Fibroblast of upper back skin (primary cell): ENCODE results near the gene SPTBN4.
"Not testable (repeated sequence)": the region's sequence is repeated elsewhere in the genome, so short reads cannot be mapped to it uniquely, and the experiment has no call there.

ENCODE experiments used
- DNase-seq: peaks from one replicate; pipeline ENCODE4 v3.0.0-alpha.2; 2013

SPTBN4 gene

DNA sequence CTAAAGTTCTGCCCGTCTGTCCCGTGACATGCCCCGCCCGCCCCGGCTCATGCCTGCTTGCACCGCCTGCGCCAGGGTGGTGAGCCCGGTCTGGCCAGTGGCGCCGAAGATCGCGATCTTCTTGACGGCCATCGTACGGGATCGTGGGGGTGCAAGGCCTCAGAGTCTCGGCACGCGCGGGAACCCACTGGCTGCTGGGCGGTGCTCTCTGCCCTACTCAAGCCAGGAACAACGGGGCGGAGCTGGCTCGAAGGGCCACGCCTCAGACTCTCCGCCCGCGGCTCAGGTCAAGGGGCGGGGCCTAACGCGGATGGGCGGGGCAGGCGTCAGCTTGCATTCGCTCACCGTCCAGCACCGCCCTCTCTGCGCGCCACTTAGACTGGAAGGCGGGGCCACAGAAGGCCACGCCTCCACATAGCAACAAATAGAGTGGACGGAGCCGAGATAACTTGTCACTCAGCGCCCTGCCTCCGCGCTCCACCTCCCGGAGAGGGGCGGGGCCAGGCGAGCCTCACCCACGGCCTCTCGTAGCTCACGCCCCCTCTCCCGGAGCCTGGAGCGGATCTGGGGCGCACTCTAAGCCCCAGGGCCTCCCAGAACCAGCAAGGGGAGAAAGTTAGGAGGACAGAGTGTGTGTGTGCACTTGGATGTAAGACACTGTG lies 1.1 kb upstream of the SPTBN4 start, which contains the start of gene BLVRB:
Gene BLVRB, minus strand, starts transcription at position 189 of the 662 bp plus-strand sequence. Its CDS starts 57 bp downstream, at position 132.
- DNase-seq = peak; percentile 99

- no peak for DNase-seq
Measured at GRCh38 chr19:40466219-40466984, 399 bp upstream of the SPTBN4 start.

GRCh38 chr19:40469011-40469410 lies 2.2 kb downstream of the SPTBN4 start:
- no peak for DNase-seq

DNA sequence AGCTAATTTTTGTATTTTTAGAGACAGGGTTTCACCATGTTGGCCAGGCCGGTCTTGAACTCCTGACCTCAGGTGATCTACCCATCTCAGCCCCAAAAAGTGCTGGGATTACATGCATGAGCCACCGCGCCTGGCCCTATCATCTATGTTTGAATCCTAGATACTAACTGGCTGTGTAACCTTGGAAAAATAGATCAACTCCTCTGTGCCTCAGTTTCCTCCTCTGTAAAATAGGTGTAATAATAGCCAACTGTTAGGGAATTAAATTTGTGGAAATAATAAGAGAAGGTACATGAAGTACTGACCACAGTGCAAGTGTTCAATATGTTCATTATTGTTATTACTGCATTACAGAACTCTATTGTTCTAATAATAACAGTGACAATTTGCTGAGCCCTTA lies 4.3 kb downstream of the SPTBN4 start:
- no peak for DNase-seq

GRCh38 chr19:40472516-40472915 lies 5.7 kb downstream of the SPTBN4 start:
- no peak for DNase-seq

DNA sequence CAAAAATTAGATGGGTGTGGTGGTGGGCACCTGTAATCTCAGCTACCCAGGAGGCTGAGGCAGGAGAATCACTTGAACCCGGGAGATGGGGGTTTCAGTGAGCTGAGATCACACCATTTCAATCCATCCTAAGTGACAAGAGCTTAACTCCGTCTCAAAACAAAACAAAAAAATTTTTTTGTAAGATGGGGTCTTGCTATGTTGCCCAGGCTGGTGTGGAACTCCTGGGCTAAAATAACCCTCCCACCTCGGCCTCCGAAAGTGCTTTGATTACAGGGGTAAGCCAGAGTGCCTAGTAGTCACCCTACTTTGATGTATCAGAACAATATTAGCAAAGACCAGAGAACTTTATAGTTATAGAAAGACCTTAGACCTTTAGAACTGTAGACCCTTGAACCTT lies 7.9 kb downstream of the SPTBN4 start:
- no peak for DNase-seq

GRCh38 chr19:40475878-40476644 lies 9.3 kb downstream of the SPTBN4 start:
- not testable (repeated sequence) for DNase-seq

- DNase-seq = no peak
Measured at GRCh38 chr19:40486017-40486416, 19.2 kb downstream of the SPTBN4 start.

DNA sequence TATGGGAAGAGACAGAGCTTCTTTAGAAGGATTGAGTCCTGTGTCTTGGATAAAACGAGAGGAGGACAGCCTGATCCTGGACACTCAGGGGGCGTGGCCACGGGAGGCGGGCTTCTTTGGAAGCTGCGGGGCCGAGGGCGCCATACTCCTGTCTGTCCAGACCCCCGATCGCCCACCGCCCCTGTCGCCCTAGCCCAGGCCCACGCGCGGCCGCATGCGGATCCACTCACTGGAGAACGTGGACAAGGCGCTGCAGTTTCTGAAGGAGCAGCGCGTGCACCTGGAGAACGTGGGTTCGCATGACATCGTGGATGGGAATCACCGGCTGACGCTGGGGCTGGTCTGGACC lies 23.1 kb downstream of the SPTBN4 start:
- DNase-seq = no peak

GRCh38 chr19:40492274-40492673 lies 25.5 kb downstream of the SPTBN4 start:
- no peak for DNase-seq

- DNase-seq = no peak
Measured at GRCh38 chr19:40493778-40494177, 27.0 kb downstream of the SPTBN4 start.

- no peak for DNase-seq
Measured at GRCh38 chr19:40494191-40494838, 27.5 kb downstream of the SPTBN4 start.

GRCh38 chr19:40497214-40497613 lies 30.4 kb downstream of the SPTBN4 start:
- DNase-seq = no peak

GRCh38 chr19:40499320-40499719 lies 32.5 kb downstream of the SPTBN4 start:
- DNase-seq = no peak

DNA sequence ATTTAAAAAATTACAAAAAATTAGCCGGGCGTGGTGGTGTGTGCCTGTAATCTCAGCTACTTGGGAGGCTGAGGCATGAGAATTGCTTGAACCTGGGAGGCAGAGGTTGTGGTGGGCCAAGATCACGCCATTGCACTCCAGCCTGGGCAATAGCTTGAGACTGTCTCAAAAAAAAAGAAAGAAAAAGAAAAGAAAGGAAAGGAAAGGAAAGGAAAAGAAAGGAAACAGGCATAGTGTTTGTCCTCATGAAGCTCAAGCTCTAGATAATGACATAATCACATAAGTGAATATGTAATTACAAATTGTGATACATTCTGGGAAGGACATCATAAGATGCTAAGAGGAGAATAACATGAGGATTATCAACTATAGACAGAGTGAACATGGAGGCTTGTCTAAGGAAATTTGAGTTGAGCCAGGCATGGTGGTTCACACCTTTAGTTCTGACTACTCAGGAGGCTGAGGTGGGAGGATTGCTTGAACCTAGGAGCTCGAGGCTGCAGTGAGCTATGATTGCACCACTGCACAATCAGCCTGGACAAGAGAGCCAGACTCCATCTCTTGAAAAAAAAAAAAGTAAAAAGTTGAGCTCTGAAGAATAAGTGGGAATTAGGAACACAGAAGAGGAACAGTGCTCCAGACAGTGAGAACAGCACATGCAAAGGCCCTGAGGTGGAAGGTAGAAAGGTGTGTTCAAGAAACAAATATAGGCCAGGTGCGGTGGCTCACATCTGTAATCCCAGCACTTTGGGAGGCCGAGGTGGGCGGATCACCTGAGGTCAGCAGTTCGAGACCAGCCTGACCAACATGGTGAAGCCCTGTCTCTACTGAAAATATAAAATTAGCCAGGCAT lies 34.1 kb downstream of the SPTBN4 start:
- DNase-seq = not testable (repeated sequence)

DNA sequence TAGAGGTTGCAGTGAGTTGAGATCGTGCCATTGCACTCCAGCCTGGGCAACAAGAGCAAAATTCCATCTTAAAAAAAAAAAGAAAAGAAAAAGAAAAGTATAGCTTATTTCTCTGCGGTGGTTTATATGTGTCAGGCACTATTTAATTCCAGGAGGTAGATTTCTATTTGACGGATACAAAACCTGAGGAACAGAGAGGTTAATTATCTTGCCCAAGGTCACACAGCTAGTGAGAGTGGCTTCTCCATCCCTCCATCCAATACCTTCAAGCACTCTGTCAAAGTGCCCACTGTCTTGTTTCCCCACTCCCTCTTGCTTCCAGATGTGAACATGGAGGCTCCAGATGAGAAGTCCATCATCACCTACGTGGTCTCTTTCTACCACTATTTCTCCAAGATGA lies 34.8 kb downstream of the SPTBN4 start:
- no peak for DNase-seq

DNA sequence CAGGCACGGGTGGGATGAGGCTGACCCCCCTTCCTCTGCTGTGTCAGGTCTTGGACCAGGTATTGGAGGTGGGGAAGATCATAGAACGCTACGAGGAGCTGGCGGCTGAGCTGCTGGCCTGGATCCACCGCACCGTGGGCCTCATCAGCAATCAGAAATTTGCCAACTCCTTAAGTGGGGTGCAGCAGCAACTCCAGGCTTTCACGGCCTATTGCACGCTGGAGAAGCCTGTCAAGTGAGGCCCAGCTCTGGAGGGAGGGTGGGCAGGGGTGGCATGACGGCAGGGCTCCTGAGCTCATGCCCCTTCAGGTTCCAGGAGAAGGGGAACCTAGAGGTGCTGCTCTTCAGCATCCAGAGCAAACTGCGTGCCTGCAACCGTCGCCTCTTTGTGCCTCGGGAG lies 35.3 kb downstream of the SPTBN4 start:
- no peak for DNase-seq

DNA sequence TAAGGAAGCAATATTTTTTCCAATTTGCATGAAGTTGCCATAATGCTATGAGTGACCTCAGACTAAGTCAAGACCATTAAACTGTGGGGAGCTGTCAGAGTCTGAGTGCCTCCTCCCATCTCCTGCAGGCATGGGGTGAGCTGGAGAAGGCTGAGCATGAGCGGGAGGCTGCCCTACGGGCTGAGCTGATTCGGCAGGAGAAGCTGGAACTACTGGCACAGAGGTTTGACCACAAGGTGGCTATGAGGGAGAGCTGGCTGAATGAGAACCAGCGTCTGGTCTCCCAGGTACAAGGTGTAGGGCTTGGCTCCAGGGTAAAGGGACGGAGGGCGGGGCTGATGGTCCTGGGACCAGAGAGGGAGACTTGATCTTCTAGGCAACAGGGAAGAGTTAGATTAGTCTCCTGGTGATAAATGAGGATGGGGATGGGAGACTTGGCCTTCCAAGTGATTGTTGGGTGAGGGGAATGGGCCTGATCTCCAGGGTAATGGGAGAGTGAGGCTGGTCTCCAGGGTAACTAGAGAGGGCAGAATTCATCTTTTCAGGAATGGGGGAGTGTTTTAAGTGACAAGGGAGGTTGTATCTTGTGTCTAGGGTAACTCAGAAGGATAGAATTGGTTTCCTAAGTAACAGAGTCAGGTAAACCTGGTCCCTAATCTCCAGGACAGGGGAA lies 36.0 kb downstream of the SPTBN4 start:
- DNase-seq = no peak

DNA sequence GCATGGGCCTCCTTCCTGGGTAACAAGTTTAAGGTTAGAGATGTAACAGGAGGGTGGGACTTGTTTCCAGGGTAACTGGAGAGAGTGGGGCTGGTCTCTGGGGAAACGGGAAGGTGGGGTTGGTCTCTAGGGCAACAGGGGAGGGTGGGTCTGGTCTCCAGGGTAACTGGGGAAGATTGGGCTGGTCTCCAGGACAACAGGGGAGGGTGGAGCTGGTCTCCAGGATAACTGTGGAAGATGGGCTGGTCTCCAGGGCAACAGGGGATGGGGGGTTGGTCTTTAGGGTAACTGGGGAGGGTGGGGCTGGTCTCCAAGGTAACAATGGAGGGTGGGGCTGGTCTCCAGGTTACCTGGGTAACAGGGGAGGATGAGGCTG lies 36.5 kb downstream of the SPTBN4 start:
- no peak for DNase-seq

DNA sequence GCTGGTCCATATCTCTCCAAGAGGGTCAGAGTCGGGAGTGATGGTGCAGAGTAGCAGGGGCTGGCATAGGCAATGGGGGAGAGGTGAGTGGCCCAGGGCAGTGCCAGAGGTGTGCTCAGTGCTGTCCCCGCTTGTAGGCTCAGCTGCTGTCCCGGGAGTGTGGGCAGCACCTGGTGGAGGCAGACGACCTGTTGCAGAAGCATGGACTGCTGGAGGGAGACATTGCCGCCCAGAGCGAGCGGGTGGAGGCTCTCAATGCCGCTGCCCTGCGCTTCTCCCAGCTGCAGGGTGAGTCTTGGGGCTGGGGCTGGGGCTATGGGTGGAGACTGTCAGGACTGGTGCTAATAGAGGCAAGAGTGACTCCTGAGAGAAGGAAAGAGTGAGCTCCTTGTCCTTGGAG lies 39.3 kb downstream of the SPTBN4 start:
- no peak for DNase-seq

- no peak for DNase-seq
Measured at GRCh38 chr19:40507892-40508291, 41.1 kb downstream of the SPTBN4 start.

GRCh38 chr19:40508739-40509260 lies 42.0 kb downstream of the SPTBN4 start:
- DNase-seq = no peak
